WTC11 (cell line): ENCODE data around the gene SRC.

Experiments used
- CBFB ChIP-seq: sonication (generic); formaldehyde crosslinking; IDR thresholded peaks from 2 replicates; pipeline ENCODE4 v1.8.1; 2022; ENCODE audit warnings: mild to moderate bottlenecking, low read depth, missing genetic modification reagents
- CREM ChIP-seq: sonication (generic); formaldehyde crosslinking; IDR thresholded peaks from 2 replicates; pipeline ENCODE4 v1.8.1; 2022; ENCODE audit warnings: mild to moderate bottlenecking, missing genetic modification reagents, moderate library complexity
- JAZF1 ChIP-seq: fragments of 250-450 bp; sonication (Bioruptor Pico); IDR thresholded peaks from 2 replicates; pipeline ENCODE4 v1.9.0; 2021; ENCODE audit warnings: moderate library complexity, mild to moderate bottlenecking, inconsistent platforms
- NR3C1 ChIP-seq: sonication (generic); formaldehyde crosslinking; conservative IDR thresholded peaks from 2 replicates; pipeline ENCODE4 v1.8.1; 2023; ENCODE audit warnings: low read depth, mild to moderate bottlenecking, missing genetic modification reagents
- TEAD4 ChIP-seq: sonication (generic); formaldehyde crosslinking; IDR thresholded peaks from 2 replicates; pipeline ENCODE4 v1.8.0; 2022; ENCODE audit warnings: mild to moderate bottlenecking, missing genetic modification reagents
- ZNF671 ChIP-seq: fragments of 250-450 bp; sonication (Bioruptor Pico); IDR thresholded peaks from 2 replicates; pipeline ENCODE4 v1.8.0; 2021; ENCODE audit warnings: mild to moderate bottlenecking
- TF ChIP-seq, protein P1 (sequence below): fragments of 200-600 bp; IDR thresholded peaks from 2 replicates; pipeline ENCODE4 v1.8.0; 2022; ENCODE audit warnings: antibody characterized with exemption
- TF ChIP-seq, protein P2 (sequence below): sonication (generic); formaldehyde crosslinking; conservative IDR thresholded peaks from 2 replicates; pipeline ENCODE4 v1.8.1; 2023; ENCODE audit warnings: mild to moderate bottlenecking, low read depth, missing genetic modification reagents, moderate library complexity
- TF ChIP-seq, protein P3 (sequence below): sonication (generic); formaldehyde crosslinking; IDR thresholded peaks from 2 replicates; pipeline ENCODE4 v1.8.1; 2022; ENCODE audit warnings: missing genetic modification reagents, borderline replicate concordance
- TF ChIP-seq, protein P4 (sequence below): sonication (generic); formaldehyde crosslinking; IDR thresholded peaks from 2 replicates; pipeline ENCODE4 v1.8.1; 2023; ENCODE audit warnings: mild to moderate bottlenecking, moderate library complexity, missing genetic modification reagents
- TF ChIP-seq, protein P5 (sequence below): sonication (generic); formaldehyde crosslinking; IDR thresholded peaks from 2 replicates; pipeline ENCODE4 v1.8.1; 2022; ENCODE audit warnings: low read depth, missing genetic modification reagents, borderline replicate concordance
- TF ChIP-seq, protein P6 (sequence below): fragments of 250-450 bp; sonication (Bioruptor Pico); IDR thresholded peaks from 2 replicates; pipeline ENCODE4 v1.9.0; 2021; ENCODE audit warnings: mild to moderate bottlenecking, borderline replicate concordance
- TF ChIP-seq, protein P7 (sequence below): sonication (generic); formaldehyde crosslinking; conservative IDR thresholded peaks from 2 replicates; pipeline ENCODE4 v1.8.1; 2022; ENCODE audit warnings: mild to moderate bottlenecking, missing genetic modification reagents
- TF ChIP-seq, protein P8 (sequence below): fragments of 250-450 bp; sonication (Bioruptor Pico); IDR thresholded peaks from 2 replicates; pipeline ENCODE4 v2.1.2; 2022; ENCODE audit warnings: mild to moderate bottlenecking, moderate library complexity

DNA sequence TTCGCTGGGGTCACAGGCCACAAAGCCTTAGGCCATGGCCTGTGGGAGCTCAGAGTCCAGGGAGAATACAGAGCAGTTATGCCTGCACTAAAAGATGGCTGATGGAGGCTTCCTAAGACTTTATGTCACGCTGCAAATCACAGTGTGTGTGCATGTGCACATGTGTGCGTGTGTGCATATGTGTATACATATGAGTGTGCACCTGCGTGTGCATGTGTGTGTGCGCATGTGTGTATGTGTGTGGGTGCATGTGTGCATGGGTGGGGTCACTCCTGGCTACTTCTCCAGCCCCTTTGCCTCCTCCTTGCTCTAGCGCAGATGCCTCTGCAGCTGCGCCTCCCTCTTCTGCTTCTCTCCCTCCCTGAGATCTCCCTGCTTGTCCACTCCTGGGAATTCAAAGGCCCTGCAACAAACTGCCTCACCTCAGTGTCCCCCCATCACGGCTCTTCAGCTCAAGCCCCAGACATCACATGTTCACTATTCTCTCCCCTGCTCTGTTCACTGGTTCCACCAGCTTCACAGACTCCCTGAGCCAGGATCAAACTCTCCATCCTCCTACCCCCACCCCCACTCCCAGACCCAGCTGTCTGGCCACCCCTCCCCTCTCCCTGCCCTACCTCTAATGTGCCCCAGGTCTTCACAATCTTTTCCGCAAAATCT, 90.7 kb downstream of the SRC start:
- TF ChIP-seq, protein P1, sequence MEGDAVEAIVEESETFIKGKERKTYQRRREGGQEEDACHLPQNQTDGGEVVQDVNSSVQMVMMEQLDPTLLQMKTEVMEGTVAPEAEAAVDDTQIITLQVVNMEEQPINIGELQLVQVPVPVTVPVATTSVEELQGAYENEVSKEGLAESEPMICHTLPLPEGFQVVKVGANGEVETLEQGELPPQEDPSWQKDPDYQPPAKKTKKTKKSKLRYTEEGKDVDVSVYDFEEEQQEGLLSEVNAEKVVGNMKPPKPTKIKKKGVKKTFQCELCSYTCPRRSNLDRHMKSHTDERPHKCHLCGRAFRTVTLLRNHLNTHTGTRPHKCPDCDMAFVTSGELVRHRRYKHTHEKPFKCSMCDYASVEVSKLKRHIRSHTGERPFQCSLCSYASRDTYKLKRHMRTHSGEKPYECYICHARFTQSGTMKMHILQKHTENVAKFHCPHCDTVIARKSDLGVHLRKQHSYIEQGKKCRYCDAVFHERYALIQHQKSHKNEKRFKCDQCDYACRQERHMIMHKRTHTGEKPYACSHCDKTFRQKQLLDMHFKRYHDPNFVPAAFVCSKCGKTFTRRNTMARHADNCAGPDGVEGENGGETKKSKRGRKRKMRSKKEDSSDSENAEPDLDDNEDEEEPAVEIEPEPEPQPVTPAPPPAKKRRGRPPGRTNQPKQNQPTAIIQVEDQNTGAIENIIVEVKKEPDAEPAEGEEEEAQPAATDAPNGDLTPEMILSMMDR, result no peak
- no peak for TF ChIP-seq CBFB
- TF ChIP-seq, protein P2, sequence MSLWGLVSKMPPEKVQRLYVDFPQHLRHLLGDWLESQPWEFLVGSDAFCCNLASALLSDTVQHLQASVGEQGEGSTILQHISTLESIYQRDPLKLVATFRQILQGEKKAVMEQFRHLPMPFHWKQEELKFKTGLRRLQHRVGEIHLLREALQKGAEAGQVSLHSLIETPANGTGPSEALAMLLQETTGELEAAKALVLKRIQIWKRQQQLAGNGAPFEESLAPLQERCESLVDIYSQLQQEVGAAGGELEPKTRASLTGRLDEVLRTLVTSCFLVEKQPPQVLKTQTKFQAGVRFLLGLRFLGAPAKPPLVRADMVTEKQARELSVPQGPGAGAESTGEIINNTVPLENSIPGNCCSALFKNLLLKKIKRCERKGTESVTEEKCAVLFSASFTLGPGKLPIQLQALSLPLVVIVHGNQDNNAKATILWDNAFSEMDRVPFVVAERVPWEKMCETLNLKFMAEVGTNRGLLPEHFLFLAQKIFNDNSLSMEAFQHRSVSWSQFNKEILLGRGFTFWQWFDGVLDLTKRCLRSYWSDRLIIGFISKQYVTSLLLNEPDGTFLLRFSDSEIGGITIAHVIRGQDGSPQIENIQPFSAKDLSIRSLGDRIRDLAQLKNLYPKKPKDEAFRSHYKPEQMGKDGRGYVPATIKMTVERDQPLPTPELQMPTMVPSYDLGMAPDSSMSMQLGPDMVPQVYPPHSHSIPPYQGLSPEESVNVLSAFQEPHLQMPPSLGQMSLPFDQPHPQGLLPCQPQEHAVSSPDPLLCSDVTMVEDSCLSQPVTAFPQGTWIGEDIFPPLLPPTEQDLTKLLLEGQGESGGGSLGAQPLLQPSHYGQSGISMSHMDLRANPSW (CRISPR knock-in tag), result no peak
- TF ChIP-seq, protein P3, sequence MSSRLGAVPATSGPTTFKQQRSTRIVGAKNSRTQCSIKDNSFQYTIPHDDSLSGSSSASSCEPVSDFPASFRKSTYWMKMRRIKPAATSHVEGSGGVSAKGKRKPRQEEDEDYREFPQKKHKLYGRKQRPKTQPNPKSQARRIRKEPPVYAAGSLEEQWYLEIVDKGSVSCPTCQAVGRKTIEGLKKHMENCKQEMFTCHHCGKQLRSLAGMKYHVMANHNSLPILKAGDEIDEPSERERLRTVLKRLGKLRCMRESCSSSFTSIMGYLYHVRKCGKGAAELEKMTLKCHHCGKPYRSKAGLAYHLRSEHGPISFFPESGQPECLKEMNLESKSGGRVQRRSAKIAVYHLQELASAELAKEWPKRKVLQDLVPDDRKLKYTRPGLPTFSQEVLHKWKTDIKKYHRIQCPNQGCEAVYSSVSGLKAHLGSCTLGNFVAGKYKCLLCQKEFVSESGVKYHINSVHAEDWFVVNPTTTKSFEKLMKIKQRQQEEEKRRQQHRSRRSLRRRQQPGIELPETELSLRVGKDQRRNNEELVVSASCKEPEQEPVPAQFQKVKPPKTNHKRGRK (CRISPR knock-in tag), result no peak
- TF ChIP-seq CREM (CRISPR knock-in tag), result no peak
- TF ChIP-seq, protein P4, sequence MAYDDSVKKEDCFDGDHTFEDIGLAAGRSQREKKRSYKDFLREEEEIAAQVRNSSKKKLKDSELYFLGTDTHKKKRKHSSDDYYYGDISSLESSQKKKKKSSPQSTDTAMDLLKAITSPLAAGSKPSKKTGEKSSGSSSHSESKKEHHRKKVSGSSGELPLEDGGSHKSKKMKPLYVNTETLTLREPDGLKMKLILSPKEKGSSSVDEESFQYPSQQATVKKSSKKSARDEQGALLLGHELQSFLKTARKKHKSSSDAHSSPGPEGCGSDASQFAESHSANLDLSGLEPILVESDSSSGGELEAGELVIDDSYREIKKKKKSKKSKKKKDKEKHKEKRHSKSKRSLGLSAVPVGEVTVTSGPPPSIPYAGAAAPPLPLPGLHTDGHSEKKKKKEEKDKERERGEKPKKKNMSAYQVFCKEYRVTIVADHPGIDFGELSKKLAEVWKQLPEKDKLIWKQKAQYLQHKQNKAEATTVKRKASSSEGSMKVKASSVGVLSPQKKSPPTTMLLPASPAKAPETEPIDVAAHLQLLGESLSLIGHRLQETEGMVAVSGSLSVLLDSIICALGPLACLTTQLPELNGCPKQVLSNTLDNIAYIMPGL (CRISPR knock-in tag), result no peak
- TF ChIP-seq, protein P5, sequence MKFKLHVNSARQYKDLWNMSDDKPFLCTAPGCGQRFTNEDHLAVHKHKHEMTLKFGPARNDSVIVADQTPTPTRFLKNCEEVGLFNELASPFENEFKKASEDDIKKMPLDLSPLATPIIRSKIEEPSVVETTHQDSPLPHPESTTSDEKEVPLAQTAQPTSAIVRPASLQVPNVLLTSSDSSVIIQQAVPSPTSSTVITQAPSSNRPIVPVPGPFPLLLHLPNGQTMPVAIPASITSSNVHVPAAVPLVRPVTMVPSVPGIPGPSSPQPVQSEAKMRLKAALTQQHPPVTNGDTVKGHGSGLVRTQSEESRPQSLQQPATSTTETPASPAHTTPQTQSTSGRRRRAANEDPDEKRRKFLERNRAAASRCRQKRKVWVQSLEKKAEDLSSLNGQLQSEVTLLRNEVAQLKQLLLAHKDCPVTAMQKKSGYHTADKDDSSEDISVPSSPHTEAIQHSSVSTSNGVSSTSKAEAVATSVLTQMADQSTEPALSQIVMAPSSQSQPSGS (CRISPR knock-in tag), result no peak
- TF ChIP-seq NR3C1 (CRISPR knock-in tag), result no peak
- TF ChIP-seq JAZF1 (CRISPR knock-in tag), result no peak
- TF ChIP-seq, protein P6, sequence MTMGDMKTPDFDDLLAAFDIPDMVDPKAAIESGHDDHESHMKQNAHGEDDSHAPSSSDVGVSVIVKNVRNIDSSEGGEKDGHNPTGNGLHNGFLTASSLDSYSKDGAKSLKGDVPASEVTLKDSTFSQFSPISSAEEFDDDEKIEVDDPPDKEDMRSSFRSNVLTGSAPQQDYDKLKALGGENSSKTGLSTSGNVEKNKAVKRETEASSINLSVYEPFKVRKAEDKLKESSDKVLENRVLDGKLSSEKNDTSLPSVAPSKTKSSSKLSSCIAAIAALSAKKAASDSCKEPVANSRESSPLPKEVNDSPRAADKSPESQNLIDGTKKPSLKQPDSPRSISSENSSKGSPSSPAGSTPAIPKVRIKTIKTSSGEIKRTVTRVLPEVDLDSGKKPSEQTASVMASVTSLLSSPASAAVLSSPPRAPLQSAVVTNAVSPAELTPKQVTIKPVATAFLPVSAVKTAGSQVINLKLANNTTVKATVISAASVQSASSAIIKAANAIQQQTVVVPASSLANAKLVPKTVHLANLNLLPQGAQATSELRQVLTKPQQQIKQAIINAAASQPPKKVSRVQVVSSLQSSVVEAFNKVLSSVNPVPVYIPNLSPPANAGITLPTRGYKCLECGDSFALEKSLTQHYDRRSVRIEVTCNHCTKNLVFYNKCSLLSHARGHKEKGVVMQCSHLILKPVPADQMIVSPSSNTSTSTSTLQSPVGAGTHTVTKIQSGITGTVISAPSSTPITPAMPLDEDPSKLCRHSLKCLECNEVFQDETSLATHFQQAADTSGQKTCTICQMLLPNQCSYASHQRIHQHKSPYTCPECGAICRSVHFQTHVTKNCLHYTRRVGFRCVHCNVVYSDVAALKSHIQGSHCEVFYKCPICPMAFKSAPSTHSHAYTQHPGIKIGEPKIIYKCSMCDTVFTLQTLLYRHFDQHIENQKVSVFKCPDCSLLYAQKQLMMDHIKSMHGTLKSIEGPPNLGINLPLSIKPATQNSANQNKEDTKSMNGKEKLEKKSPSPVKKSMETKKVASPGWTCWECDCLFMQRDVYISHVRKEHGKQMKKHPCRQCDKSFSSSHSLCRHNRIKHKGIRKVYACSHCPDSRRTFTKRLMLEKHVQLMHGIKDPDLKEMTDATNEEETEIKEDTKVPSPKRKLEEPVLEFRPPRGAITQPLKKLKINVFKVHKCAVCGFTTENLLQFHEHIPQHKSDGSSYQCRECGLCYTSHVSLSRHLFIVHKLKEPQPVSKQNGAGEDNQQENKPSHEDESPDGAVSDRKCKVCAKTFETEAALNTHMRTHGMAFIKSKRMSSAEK, result no peak
- no peak for TF ChIP-seq ZNF671 (CRISPR knock-in tag)
- TF ChIP-seq, protein P7, sequence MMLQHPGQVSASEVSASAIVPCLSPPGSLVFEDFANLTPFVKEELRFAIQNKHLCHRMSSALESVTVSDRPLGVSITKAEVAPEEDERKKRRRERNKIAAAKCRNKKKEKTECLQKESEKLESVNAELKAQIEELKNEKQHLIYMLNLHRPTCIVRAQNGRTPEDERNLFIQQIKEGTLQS (CRISPR knock-in tag), result no peak
- TF ChIP-seq, protein P8, sequence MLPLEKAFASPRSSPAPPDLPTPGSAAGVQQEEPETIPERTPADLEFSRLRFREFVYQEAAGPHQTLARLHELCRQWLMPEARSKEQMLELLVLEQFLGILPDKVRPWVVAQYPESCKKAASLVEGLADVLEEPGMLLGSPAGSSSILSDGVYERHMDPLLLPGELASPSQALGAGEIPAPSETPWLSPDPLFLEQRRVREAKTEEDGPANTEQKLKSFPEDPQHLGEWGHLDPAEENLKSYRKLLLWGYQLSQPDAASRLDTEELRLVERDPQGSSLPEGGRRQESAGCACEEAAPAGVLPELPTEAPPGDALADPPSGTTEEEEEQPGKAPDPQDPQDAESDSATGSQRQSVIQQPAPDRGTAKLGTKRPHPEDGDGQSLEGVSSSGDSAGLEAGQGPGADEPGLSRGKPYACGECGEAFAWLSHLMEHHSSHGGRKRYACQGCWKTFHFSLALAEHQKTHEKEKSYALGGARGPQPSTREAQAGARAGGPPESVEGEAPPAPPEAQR (CRISPR knock-in tag), result no peak
- TF ChIP-seq TEAD4 (CRISPR knock-in tag), result no peak
